ENCODE results near the gene GRIK3. TPM values are rescaled to one million over a fixed set of nuclear protein-coding genes. Genes with fewer than 3 reads are reported as not detected.

GRIK3 gene
- total RNA-seq, 1 donor from 2014 or later, result not detected

DNA sequence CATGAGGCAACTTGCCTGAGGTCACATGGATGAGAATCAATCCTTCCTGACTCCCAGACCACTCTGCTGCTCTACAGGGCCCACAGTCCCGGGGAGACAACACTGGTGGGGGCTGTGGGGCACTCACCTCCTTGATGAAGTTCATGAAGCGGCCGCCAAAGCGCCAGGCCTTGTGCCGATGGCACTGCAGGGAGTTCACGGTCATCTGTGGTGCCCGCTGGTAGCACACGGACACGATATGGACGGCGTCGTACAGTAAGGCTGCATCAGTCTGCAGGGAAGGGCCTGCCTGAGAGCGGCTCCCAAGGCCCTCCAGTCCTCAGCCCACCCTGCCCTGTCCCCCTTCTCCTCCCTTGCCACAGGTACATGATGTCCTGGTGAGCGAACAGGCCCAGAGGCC lies 175.3 kb downstream of the GRIK3 start:
- intact Hi-C loops (cut with micrococcal nuclease), result no loop called here

DNA sequence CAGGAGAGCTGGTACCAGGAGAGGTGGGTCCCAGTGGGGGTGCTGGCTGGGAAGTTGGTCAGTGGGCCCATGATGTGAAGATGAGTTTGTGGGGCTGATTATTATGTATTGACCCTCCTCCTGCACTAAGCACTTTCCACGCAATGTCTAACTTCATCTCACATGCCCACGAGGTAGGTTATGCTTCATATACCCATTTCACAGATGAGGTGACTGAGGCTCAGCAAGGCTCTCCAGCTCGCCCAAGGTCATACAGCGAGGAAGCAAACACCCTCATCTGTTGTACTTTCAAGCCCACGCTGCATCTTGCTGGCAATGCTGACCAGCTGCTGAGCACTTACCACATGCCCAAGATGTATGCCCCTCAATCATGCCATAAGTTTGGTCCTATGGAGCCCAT lies 175.8 kb downstream of the GRIK3 start:
- intact Hi-C loops (cut with micrococcal nuclease), result no loop called here

DNA sequence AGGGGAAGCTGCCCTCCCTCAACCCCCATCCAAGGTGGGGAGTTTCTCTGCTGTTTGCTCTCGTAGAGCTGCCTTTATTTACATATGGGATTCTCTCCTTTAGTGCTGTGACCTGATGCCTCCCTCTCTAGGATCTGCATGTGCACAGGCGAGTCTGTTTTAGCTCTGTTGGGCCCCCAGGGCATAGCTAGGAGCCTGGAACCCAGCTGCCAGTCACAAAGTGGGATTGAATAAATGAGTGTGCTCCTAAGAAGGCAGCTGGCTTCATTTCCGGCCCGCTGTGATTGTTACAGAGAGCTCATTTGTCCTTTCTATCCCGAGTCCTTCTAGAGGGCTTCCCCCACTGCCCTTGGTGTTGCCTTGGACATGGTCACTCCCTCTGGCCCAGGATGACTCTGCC lies 176.6 kb downstream of the GRIK3 start:
- intact Hi-C loops (cut with micrococcal nuclease), result no loop called here

GRCh38 chr1:36855699-36856494 lies 178.4 kb downstream of the GRIK3 start:
- intact Hi-C loops (cut with micrococcal nuclease), result no loop called here

DNA sequence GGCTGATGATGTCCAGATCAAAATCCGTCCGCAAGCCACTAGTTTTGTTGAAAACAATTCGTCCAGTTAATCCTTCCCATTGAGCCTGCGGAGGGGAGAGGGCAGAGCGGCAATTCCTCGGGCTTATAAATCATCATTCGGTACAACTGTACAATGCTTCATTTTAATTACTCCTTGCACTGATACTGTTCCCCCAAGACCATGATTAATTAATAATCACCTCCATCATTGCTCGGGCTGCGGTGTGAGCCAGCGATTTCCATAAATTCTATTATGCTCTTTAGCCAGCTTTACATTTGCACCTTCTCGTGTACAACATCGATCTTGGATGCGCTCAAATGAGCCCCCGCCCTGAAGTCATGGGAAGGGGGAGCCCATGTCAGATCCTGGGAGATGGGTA lies 180.7 kb downstream of the GRIK3 start:
- intact Hi-C loops (cut with micrococcal nuclease), result no loop called here

- intact Hi-C loops (cut with micrococcal nuclease), result no loop called here
Observed at GRCh38 chr1:36852586-36852985, 181.7 kb downstream of the GRIK3 start.

DNA sequence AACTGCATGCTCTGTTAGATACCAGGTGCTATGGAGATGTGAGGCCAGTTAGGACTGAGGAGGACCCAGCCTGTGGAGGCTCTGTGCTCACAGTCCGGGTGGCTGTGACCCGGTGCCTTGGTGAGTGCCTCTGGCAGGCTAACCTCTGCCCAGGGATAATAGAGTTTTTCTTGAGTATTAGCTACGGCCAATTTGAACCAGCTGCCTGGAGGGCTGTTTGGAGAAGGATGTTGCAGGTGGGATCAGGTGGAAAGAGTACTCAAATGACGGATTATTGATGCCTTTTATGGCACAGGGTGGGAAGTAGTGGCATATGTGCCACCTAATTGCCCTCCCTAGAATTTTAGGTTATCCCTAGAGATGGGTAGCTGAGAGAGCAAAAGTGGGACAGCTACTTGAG lies 182.7 kb downstream of the GRIK3 start:
- intact Hi-C loops (cut with micrococcal nuclease), result no loop called here

GRCh38 chr1:36851087-36851486 lies 183.2 kb downstream of the GRIK3 start:
- intact Hi-C loops (cut with micrococcal nuclease), result no loop called here

- intact Hi-C loops (cut with micrococcal nuclease), result no loop called here
Observed at GRCh38 chr1:36849956-36850355, 184.4 kb downstream of the GRIK3 start.

GRCh38 chr1:36847761-36848160 lies 186.6 kb downstream of the GRIK3 start:
- intact Hi-C loops (cut with micrococcal nuclease), result no loop called here

GRCh38 chr1:36847186-36847585 lies 187.1 kb downstream of the GRIK3 start:
- intact Hi-C loops (cut with micrococcal nuclease), result no loop called here

DNA sequence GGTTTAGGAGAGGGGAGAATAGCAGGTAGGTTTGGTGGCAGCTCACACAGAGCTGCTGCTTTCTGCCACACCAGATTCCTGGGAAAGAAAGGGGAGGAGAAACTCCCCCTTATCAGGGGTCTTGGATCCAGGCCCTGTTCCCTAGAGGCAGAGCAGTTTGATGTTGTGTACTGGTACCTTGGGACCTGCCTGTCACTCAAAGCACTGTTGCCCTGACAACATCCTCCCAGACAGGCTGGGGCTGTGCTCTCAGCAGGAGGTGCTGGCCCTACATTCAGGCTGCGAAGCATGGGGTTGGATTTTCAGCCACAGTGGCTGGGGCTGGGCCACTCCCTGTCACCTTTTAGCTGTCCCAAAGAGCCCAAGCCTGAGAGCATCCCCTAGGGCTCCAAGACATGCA lies 188.0 kb downstream of the GRIK3 start:
- intact Hi-C loops (cut with micrococcal nuclease), result no loop called here

- intact Hi-C loops (cut with micrococcal nuclease), result no loop called here
Observed at GRCh38 chr1:36845802-36846201, 188.5 kb downstream of the GRIK3 start.

DNA sequence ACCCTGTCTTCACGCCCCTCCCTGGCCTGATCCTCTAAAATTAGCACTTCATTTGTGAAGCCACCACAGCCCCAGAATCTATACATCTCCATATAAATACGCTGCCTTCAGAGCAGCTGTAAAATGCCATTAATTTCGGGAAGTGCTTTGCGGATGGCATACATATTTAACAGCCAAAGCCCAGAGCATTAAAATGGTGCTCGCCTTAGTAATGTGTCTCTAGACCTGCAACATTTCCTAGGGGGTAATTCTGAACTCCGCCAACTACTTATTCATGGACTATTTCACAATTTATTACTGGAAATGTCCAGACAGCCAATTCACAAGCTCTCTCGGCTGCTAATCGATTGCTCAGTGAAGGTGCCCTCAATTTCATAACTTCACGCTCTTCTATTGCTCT lies 189.4 kb downstream of the GRIK3 start:
- intact Hi-C loops (cut with micrococcal nuclease), result no loop called here

- intact Hi-C loops (cut with micrococcal nuclease), result no loop called here
Observed at GRCh38 chr1:36843906-36844610, 190.3 kb downstream of the GRIK3 start.

DNA sequence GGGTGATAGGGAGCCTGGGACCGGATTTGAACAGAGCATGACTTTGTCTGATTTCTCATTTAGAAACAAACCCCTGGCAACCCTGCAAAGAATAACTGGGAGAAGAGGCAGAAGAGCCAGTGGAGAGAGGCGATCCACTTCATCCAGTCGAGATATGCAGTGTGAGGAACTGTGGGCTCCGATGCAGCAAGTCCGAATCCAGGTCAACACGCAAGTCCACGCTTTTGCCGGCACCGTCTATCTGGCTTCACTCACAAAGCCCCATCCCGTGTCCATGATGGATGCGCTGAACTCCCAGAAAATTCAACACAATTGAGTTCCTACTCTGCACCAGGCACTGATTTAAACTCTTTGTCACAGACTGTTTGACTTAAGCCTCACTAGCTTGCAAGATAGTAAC lies 191.3 kb downstream of the GRIK3 start:
- intact Hi-C loops (cut with micrococcal nuclease), result no loop called here

- intact Hi-C loops (cut with micrococcal nuclease), result no loop called here
Observed at GRCh38 chr1:36842448-36842847, 191.9 kb downstream of the GRIK3 start.

DNA sequence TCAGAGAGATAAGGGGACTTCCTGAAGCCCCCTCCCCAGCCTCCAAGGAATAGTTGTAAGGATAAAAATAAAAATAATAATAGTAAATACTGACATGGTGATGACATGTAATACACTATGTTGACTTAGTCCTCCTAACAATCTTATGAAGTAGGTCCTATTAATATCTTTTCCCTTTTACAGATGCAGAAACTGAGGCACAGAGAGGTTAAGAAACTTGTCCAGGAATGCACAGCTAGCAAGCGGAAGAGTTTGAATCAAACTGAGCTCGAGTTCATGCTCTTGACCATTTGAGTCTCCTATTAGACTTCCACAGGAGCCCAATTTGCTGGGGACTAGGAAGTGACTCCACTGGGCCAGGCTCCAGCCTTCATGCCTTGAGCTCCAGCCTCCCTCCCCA lies 194.8 kb downstream of the GRIK3 start:
- intact Hi-C loops (cut with micrococcal nuclease), result no loop called here

DNA sequence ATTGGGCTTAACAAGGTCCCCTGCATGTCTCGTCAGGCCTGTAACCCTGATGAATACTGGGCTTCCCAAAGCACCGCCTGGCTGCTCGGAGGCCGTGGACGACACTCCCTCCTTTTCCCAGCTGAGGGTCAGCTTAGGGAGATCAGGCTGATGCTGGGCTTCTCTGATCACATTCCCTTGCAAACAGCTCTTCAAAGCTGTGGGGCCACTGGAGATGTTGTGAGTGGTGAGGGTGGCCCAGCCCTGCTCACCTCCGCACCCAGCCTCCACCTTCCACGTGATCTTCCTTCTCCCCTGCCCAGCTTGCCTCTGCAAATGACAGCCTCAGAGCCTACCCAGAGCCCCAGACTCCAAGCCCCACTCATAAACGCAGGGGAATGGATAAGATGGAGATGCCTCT lies 195.4 kb downstream of the GRIK3 start:
- intact Hi-C loops (cut with micrococcal nuclease), result no loop called here

- intact Hi-C loops (cut with micrococcal nuclease), result no loop called here
Observed at GRCh38 chr1:36836916-36837315, 197.4 kb downstream of the GRIK3 start.

- intact Hi-C loops (cut with micrococcal nuclease), result no loop called here
Observed at GRCh38 chr1:36836196-36836883, 198.0 kb downstream of the GRIK3 start.

- intact Hi-C loops (cut with micrococcal nuclease), result no loop called here
Observed at GRCh38 chr1:36835696-36836095, 198.6 kb downstream of the GRIK3 start.

Measured in T-helper 2 cell treated with Interferon-gamma antibody and Interleukin-4, amounts not matched to agents 100 ng/mL and 5 ng/mL, for 36 hours (primary cell).